DMS153 treated with DMSO at 0.1 percent for 48 hours (cell line): Measurements from ENCODE around the gene SCD5.
A peak's percentile ranks its signal among the peaks of the same experiment; 100 is the strongest.

Experiments used
- DNase-seq: peaks from one replicate; lab custom pipeline; 2025; ENCODE audit not compliant: unreplicated experiment; lab: John Stamatoyannopoulos, UW

Gene SCD5

DNA sequence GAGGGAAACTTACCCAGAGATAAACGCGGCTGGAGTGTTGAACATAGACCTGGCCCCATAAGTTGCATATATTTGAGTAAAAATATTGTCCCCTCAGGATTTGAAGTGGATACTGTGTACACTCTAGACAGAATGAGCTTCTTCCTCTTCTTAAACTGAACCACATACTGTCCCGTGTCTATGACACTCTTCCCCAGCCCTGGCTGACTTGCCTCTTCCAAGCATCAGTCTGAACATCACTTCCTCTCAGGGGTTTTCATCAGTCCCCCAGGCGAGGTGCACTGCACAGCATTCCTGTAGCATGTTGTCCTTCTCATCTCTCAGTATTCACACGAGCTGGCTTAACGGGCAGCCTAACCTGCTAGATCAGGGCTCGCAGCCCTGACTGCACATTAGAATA is 156.3 kb downstream of the SCD5 start:
- no peak for DNase-seq

DNA sequence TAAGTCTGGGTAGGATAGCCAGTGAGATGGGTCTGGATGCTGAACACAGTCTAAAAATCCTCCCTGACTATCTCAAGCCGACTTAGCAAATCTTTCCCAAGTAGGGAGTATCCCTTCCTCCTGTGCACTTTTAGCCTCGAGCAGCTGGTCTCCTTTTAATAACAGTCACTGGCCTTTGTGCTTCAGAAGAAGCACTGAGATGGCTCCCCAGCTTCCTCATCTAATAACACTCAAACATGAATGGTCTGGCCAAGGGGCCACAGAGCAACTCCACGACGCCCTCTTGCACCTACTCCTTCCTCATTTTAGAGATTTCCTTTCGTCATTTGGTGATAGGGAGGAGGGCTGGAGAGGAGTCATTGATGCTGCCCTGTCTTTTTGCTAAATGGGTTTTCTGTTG is 158.1 kb downstream of the SCD5 start:
- DNase-seq = no peak

GRCh38 chr4:82639971-82640370 is 158.6 kb downstream of the SCD5 start:
- no peak for DNase-seq

GRCh38 chr4:82638479-82638878 is 160.1 kb downstream of the SCD5 start:
- no peak for DNase-seq

GRCh38 chr4:82630079-82630478 is 168.5 kb downstream of the SCD5 start:
- DNase-seq = no peak

DNA sequence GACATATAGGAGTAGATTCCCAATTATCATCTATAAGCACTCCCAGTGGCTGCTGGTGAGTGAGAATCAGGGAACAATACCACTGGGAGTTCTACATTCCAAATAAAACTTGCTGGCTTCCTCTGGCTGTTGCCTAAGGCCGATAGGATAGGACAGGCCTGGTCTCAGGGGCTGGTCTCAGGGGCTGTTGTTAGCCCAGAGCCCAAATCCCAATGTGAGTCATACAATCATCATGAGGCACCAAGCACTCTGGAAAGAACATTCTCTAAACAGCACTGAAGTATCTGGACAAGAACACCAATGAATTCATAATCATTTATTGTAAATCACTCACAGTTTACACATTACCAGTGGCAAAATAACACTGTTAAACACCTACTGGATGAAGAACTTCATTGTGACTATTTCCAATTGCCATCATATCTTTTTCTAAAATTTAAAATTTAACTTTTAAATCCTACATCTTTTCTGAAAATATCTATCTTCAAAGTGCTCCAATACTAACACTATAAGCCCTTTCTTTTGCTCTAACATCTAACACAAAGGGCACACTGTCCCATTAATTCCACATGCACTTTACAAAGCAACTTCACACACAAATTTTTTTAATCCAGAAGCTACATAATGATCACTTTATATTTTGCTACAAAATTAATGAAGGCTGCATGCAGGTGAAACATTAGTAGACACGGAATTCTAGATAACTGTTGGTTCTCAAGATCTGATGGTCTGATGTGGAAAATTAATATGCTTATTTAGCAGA is 169.2 kb downstream of the SCD5 start:
- no peak for DNase-seq

GRCh38 chr4:82626251-82626868 is 172.2 kb downstream of the SCD5 start:
- no peak for DNase-seq

DNA sequence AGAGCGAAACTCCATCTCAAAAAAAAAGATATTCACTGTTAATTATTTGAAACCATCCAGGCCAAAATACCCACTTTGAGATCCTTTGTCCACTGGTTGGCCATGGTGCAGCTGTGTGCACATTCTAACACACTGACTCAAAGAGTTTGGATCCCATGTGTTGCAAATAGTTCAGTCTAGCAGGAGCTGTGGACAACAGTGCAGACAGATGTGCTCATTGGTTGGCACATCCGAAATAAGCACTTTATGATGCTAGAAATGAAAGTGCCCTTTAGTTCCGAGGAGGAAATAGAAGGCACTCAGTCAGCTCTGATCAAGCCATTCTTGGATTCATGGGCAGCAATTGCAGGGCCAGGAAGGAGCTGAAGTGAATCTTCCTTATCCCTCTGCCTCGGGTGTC is 173.8 kb downstream of the SCD5 start:
- no peak for DNase-seq

- no peak for DNase-seq
Observed at GRCh38 chr4:82623121-82623683, 175.4 kb downstream of the SCD5 start.

DNA sequence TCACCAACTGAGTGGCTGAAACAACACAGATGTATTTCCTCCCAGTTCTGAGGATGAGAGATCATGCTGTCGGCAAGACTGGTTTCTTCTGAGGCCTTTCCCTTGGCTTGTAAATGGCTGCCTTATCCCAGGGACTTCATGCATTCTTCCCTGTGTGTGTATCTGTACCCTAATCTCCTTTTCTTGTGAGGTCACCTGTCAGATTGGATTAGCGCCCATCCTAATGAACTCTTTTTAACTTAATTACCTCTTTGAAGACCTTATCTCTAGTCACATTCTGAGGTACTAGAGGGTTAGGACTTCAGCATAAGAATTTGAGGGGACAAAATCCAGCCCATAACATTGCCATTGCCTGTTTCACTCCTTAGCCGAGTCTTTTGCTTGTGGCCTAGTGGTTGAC is 177.3 kb downstream of the SCD5 start:
- DNase-seq = no peak

DNA sequence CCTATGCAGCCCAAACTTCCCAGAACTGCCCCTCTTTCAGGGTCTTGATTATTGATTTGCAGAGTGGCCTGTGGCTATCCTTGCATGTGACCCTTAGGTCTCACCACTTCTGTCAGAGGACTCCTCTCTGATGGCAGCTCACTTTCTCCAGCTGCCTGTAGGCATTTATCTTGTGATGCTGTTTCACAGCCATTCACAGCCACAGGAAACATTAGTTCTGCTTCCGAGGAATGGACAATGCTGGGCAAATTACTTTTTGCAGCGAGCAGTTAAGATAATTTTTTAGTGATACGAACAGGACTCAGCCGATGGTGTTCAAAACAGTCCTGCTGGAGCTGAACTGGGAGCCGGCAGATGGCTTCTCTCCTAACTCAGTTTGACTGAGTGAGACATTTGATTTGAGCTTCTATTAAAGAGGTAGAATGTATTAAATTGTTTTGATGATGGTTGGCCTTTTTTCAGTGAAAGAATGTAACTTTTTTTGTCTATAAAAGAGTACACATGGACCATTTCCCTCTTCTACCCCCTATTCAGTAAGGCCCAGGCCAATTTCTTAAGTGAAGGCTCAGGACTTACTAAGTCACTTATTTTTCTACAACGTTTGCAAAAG is 178.4 kb downstream of the SCD5 start:
- DNase-seq = no peak

- no peak for DNase-seq
Observed at GRCh38 chr4:82618103-82618720, 180.4 kb downstream of the SCD5 start.

DNA sequence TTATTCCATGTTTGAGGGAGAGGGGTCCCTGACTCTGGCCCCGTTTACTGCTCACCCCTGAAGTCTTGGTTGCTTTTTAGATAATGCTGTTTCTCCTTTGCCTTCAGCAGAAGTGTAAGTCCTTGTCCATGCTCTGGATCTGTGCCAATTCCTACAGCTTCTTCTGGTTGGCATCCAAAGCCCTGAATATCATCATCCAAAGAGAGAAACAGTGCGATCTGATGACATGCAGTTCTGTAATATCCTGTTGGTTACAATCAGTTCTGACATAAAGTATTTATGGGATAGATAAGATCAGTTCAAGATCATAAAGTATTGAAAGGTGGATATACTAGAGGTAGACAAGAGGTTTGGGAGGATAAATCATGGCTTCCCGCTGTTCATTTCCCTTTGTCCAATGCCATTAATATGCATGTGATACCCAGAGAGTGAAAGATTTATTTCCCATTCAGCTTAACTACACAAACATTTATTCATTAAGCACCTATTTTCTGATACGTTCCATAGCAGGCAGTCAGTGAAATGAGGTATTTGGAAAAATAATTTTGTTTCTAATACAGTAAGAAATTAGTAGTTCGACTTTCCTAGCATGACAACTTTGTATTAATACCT is 183.7 kb downstream of the SCD5 start:
- DNase-seq = no peak

DNA sequence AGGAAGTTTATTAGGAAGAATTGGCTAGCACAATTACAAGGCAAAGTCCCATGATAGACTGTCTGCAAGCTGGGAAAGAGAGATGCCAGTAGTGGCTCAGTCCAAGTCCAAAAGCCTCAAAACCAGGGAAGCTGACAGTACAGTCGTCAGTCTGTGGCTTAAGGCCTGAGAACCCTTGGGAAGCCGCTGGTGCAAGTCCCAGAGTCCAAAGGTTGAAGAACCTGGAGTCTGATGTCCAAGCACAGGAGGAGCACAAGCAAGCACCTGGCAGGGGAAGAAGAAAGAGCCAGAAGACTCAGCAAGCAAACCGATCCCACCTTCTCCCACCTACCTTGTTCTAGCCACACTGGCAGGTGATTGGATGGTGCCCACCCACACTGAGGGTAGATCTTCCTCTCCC is 185.5 kb downstream of the SCD5 start:
- DNase-seq = no peak

DNA sequence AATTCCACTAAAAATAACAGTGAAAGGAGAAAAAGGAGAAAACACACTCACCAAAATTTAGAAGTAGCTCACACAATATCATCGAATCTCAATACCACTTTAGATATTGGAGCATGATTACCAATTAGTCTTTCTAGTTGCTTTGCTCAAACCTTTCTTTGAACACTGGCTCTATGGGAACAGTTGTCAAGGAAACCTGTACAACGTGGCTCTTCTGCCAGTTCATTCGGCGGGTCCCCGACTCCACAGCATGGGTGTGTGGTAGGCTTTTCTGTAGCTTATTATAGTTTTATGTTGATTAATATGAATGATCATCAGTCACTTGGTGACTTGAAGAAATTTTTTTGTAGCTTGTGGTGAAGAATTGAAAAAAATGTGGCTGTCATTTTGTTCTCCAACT is 186.6 kb downstream of the SCD5 start:
- DNase-seq = no peak

DNA sequence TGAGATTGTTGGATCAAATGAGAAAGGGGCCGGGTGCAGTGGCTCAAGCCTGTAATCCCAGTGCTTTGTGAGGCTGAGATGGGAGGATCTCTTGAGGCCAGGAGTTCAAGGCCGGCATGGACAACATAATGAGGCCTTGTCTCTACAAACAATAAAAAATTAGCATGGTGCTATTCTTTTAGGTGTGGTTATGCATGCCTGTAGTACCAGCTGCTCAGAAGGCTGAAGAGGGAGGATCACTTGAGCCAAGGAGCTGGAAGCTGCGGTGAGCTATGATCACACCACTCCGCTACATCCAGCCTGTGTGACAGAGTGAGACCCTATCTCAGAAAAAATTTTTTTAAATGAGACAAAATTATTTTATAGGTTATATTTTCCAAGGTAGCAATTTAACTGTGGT is 187.1 kb downstream of the SCD5 start:
- no peak for DNase-seq

DNA sequence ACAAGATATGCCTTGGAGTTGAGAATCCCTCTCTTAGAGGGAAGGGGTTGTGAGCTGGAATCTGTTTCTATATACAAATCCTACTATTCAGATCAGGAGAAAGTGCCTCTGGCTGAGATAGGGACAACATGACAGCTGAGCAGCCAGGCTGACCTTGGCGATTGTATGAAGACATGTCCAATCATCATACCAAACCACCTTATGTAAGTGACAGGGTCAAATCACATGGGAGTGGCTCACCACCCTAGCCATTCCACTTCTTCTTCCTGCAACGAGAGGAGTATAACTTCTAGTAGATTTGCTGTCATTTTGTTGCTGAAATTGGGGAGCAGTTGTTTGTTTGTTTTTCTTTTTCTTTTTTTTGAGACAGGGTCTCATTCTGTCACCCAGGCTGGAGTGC is 188.6 kb downstream of the SCD5 start:
- DNase-seq = no peak

DNA sequence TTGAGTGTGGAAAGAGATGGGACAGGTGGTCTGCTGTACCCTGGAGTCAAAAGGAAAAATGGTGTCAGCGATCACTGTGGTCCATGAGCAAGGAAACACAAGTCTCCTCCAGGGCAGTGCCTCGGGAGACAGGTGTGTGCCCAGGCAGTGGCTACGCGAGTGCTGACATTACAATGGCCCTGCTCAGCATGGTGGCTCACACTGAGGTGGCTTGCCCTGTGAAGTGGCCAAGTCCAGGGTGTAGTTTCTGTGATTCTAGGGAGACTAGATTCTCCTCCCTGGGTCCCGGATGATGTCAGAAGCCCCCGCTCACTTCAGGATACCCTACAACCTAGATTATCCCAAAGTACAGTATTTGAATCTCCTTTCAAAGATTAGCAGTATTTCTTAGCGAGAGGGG is 192.0 kb downstream of the SCD5 start:
- no peak for DNase-seq

- no peak for DNase-seq
Observed at GRCh38 chr4:82604522-82604921, 194.1 kb downstream of the SCD5 start.

GRCh38 chr4:82601242-82602015 is 197.2 kb downstream of the SCD5 start:
- DNase-seq = no peak

DNA sequence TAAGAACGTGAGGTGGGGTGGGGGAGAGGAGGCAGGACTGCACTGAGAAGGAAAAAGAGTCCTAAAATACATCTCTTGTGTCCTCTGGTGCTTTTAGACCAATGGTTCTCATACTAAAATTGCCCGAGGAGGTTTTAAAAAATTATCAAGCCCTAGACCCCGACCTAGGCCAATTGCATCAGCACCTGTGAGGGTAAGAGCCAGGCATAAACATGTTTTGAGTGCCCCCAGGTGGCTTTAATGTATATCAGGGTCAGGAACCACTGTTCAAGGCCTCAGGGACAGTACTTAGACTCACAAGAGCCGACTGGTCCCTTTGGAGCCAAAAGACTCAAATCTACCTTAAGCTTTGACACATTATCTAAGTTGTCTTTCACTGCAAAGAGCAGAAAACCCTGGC is 199.3 kb downstream of the SCD5 start:
- peak; percentile 34 for DNase-seq
